ENCODE measurements around the gene DRC7.

GRCh38 chr16:57759541-57760356 lies 65.1 kb downstream of the DRC7 start:
- TF ChIP-seq CTCF (IDR thresholded peaks at IDR 0.05; ENCODE audit: low read depth, low read length) (no peak), EZH2phosphoT487 (IDR thresholded peaks at IDR 0.05; ENCODE audit: low read depth) (no peak)

All from OCI-LY3 (cell line).